Naive B cell (primary cell): ENCODE results near the gene CDC37. TPM values are rescaled to one million over a fixed set of nuclear protein-coding genes. Genes with fewer than 3 reads are reported as not detected.
A peak's percentile ranks its signal among the peaks of the same experiment; 100 is the strongest.
"Not testable (repeated sequence)": the region's sequence is repeated elsewhere in the genome, so short reads cannot be mapped to it uniquely, and the experiment has no call there.

Source experiments
- ATAC-seq, 2 donors: fragments of 150-1000 bp; cut with Tn5 transposase; 2 replicates each; pipeline ENCODE4 v1.10.0; 2021; ENCODE audit warnings: low read depth in 2 of 2, mild to moderate bottlenecking in 2 of 2, moderate library complexity in 2 of 2
- DNase-seq: peaks from one replicate; pipeline ENCODE4 v3.0.0; 2022
- H3K27ac Mint-ChIP-seq, 6 donors: one replicate each; pipeline ENCODE4 v1.8.0; 2020 to 2022; ENCODE audit warnings: mild to moderate bottlenecking in 6 of 6, mixed read lengths in 6 of 6, moderate library complexity in 5 of 6, inconsistent platforms in 2 of 6
- H3K27me3 Mint-ChIP-seq, 3 donors: one replicate each; pipeline ENCODE4 v1.8.0; 2021 to 2022; ENCODE audit warnings: mixed read lengths in 3 of 3, mild to moderate bottlenecking in 1 of 3
- H3K36me3 Mint-ChIP-seq, 2 donors: one replicate each; pipeline ENCODE4 v1.8.0; 2020 to 2022; ENCODE audit warnings: mixed read lengths in 2 of 2, inconsistent platforms in 1 of 2, mild to moderate bottlenecking in 1 of 2
- H3K4me1 Mint-ChIP-seq, 3 donors: one replicate each; pipeline ENCODE4 v1.8.0; 2020 to 2022; ENCODE audit warnings: mixed read lengths in 3 of 3, inconsistent platforms in 1 of 3, mild to moderate bottlenecking in 1 of 3, moderate library complexity in 1 of 3
- H3K4me3 Mint-ChIP-seq, 8 donors: one replicate each; pipeline ENCODE4 v1.8.0; 2020 to 2022; ENCODE audit warnings: mild to moderate bottlenecking in 8 of 8, mixed read lengths in 8 of 8, moderate library complexity in 8 of 8, inconsistent platforms in 2 of 8
- H3K9me3 Mint-ChIP-seq, 7 donors: one replicate each; pipeline ENCODE4 v1.8.0; 2020 to 2022; ENCODE audit warnings: mixed read lengths in 7 of 7, mild to moderate bottlenecking in 5 of 7, inconsistent platforms in 2 of 7, moderate library complexity in 1 of 7
- polyA plus RNA-seq, 6 donors: library from polyadenylated mRNA; unstranded; fragments of 300-500 nt; fragmentation: Illumina TruSeq; gene quantifications; one replicate each; pipeline ENCODE4 v1.2.3, GENCODE V29; 2021; ENCODE audit warnings: low read depth in 6 of 6

CDC37 gene
- polyA plus RNA-seq, 6 donors from 2014 or later = 43.9 to 73.1 (median 53.9) TPM

- no peak for DNase-seq
- no peak for ATAC-seq
- H3K4me1 Mint-ChIP-seq = peaks cover 40 to 71% (median 62%) of the 10 kb centered on the region in 3 donors
- peaks cover 34 to 53% (median 37%) of the 10 kb centered on the region in 3 donors for H3K27me3 Mint-ChIP-seq
- peaks cover 6 to 8% of the 10 kb centered on the region in 2 donors for H3K36me3 Mint-ChIP-seq
- peak overlapping the region in 6 of 8 donors; percentile 22 to 85 (median 56) for H3K4me3 Mint-ChIP-seq
- H3K27ac Mint-ChIP-seq = peak overlapping the region; percentile 94 to 100 (median 98)
- peaks cover 0 to 5% (median 0%) of the 10 kb centered on the region in 7 donors for H3K9me3 Mint-ChIP-seq
These were observed 14.3 kb upstream of the CDC37 start for GRCh38 chr19:10417541-10418234.

GRCh38 chr19:10416380-10417257, 13.3 kb upstream of the CDC37 start:
- peaks cover 26 to 43% (median 29%) of the 10 kb centered on the region in 3 donors for H3K27me3 Mint-ChIP-seq
- peak overlapping the region; percentile 61 to 91 (median 76) for H3K4me3 Mint-ChIP-seq
- ATAC-seq = peak; percentile 68 to 74
- DNase-seq = peak; percentile 98
- H3K9me3 Mint-ChIP-seq = peaks cover 0 to 5% (median 0%) of the 10 kb centered on the region in 7 donors
- peaks cover 6 to 8% of the 10 kb centered on the region in 2 donors for H3K36me3 Mint-ChIP-seq
- peaks cover 36 to 72% (median 64%) of the 10 kb centered on the region in 3 donors for H3K4me1 Mint-ChIP-seq
- peak overlapping the region; percentile 94 to 100 (median 98) for H3K27ac Mint-ChIP-seq

GRCh38 chr19:10416083-10416379, 12.7 kb upstream of the CDC37 start:
- Mint-ChIP-seq H3K27ac (peak overlapping the region; percentile 94 to 100 (median 98)), H3K4me3 (peak overlapping the region; percentile 61 to 91 (median 76)), H3K9me3 (peaks cover 0 to 5% (median 0%) of the 10 kb centered on the region in 7 donors), H3K36me3 (peaks cover 6 to 8% of the 10 kb centered on the region in 2 donors), H3K27me3 (peaks cover 20 to 38% (median 24%) of the 10 kb centered on the region in 3 donors), H3K4me1 (peaks cover 30 to 72% (median 64%) of the 10 kb centered on the region in 3 donors)
- DNase-seq = no peak
- ATAC-seq = no peak

- DNase-seq = peak; percentile 61
- peak; percentile 5 to 9 for ATAC-seq
- Mint-ChIP-seq H3K4me1 (peaks cover 33 to 86% (median 70%) of the 10 kb centered on the region in 3 donors), H3K9me3 (peaks cover 0 to 6% (median 0%) of the 10 kb centered on the region in 7 donors), H3K27me3 (peaks cover 0 to 10% (median 5%) of the 10 kb centered on the region in 3 donors), H3K36me3 (no peaks in the 10 kb centered on the region), H3K4me3 (peak overlapping the region; percentile 35 to 86 (median 60)), H3K27ac (peak overlapping the region; percentile 86 to 96 (median 92))
These were observed 9.1 kb upstream of the CDC37 start for GRCh38 chr19:10412257-10412977.

- H3K27ac Mint-ChIP-seq = peak overlapping the region in 5 of 6 donors; percentile 83 to 95 (median 92)
- H3K9me3 Mint-ChIP-seq, ATAC-seq, H3K27me3 Mint-ChIP-seq, DNase-seq, H3K36me3 Mint-ChIP-seq: not testable (repeated sequence)
- H3K4me1 Mint-ChIP-seq = peaks cover 31 to 89% (median 72%) of the 10 kb centered on the region in 3 donors
- H3K4me3 Mint-ChIP-seq = peak overlapping the region; percentile 15 to 84 (median 68)
These were observed 7.9 kb upstream of the CDC37 start for GRCh38 chr19:10411224-10411623.

- ATAC-seq (peak; percentile 49 to 55), DNase-seq (peak; percentile 84)
- Mint-ChIP-seq H3K9me3 (peaks cover 0 to 3% (median 0%) of the 10 kb centered on the region in 7 donors), H3K27me3 (no peaks in the 10 kb centered on the region), H3K4me3 (peak overlapping the region; percentile 2 to 80 (median 76)), H3K27ac (peak overlapping the region; percentile 86 to 98 (median 96)), H3K36me3 (no peaks in the 10 kb centered on the region), H3K4me1 (peaks cover 46 to 97% (median 85%) of the 10 kb centered on the region in 3 donors)
These were observed 5.4 kb upstream of the CDC37 start for GRCh38 chr19:10408511-10409283.

GRCh38 chr19:10407096-10407495, 3.8 kb upstream of the CDC37 start:
- Mint-ChIP-seq H3K9me3 (peaks cover 0 to 3% (median 0%) of the 10 kb centered on the region in 7 donors), H3K27me3 (no peaks in the 10 kb centered on the region), H3K27ac (peak overlapping the region in 5 of 6 donors; percentile 50 to 76 (median 61)), H3K4me1 (peaks cover 53 to 96% (median 95%) of the 10 kb centered on the region in 3 donors), H3K36me3 (no peaks in the 10 kb centered on the region), H3K4me3 (peak overlapping the region in 4 of 8 donors; percentile 7 to 61 (median 22))
- DNase-seq = no peak
- ATAC-seq = no peak

GRCh38 chr19:10406191-10406590, 2.8 kb upstream of the CDC37 start:
- no peaks in the 10 kb centered on the region for H3K27me3 Mint-ChIP-seq
- H3K4me3 Mint-ChIP-seq = peak overlapping the region in 5 of 8 donors; percentile 54 to 88 (median 81)
- ATAC-seq (no peak), DNase-seq (no peak)
- H3K36me3 Mint-ChIP-seq = no peaks in the 10 kb centered on the region
- peak overlapping the region in 5 of 6 donors; percentile 33 to 100 (median 90) for H3K27ac Mint-ChIP-seq
- H3K9me3 Mint-ChIP-seq = peaks cover 0 to 3% (median 0%) of the 10 kb centered on the region in 7 donors
- H3K4me1 Mint-ChIP-seq = peaks cover 61 to 97% (median 96%) of the 10 kb centered on the region in 3 donors

- Mint-ChIP-seq H3K27ac (peak overlapping the region; percentile 99 to 100 (median 100)), H3K36me3 (no peaks in the 10 kb centered on the region), H3K4me3 (peak overlapping the region; percentile 95 to 99 (median 96)), H3K4me1 (peaks cover 61 to 93% (median 90%) of the 10 kb centered on the region in 3 donors), H3K27me3 (no peaks in the 10 kb centered on the region), H3K9me3 (no peaks in the 10 kb centered on the region)
- DNase-seq = no peak
- ATAC-seq = no peak
These were observed 1.8 kb upstream of the CDC37 start for GRCh38 chr19:10404888-10405820.

GRCh38 chr19:10402441-10403038, 802 bp downstream of the CDC37 start:
- Mint-ChIP-seq H3K4me1 (peaks cover 59 to 86% (median 79%) of the 10 kb centered on the region in 3 donors), H3K9me3 (no peaks in the 10 kb centered on the region), H3K36me3 (no peaks in the 10 kb centered on the region), H3K27ac (peak overlapping the region; percentile 99 to 100 (median 100)), H3K4me3 (peak overlapping the region; percentile 95 to 99 (median 96)), H3K27me3 (no peaks in the 10 kb centered on the region)
- no peak for ATAC-seq
- no peak for DNase-seq

GRCh38 chr19:10399878-10400277, 3.5 kb downstream of the CDC37 start:
- ATAC-seq (no peak), DNase-seq (no peak)
- H3K9me3 Mint-ChIP-seq = no peaks in the 10 kb centered on the region
- H3K4me3 Mint-ChIP-seq = peak overlapping the region in 1 of 8 donors; percentile 99
- H3K4me1 Mint-ChIP-seq = peaks cover 55 to 68% (median 67%) of the 10 kb centered on the region in 3 donors
- H3K27ac Mint-ChIP-seq = no peak overlapping the region
- no peaks in the 10 kb centered on the region for H3K27me3 Mint-ChIP-seq
- peaks cover 0 to 9% of the 10 kb centered on the region in 2 donors for H3K36me3 Mint-ChIP-seq
